Measurements from ENCODE around the gene LMNTD2.
"Not testable (repeated sequence)": the region's sequence is repeated elsewhere in the genome, so short reads cannot be mapped to it uniquely, and the experiment has no call there.

Gene LMNTD2

GRCh38 chr11:587546-587945 is 27.0 kb upstream of the LMNTD2 start:
- DNase-seq = no peak

- no peak for DNase-seq
Measured at GRCh38 chr11:586376-587316, 26.1 kb upstream of the LMNTD2 start.

- no peak for DNase-seq
Measured at GRCh38 chr11:584287-584686, 23.7 kb upstream of the LMNTD2 start.

- DNase-seq = no peak
Measured at GRCh38 chr11:581752-582151, 21.2 kb upstream of the LMNTD2 start.

- no peak for DNase-seq
Measured at GRCh38 chr11:581342-581741, 20.8 kb upstream of the LMNTD2 start.

- no peak for DNase-seq
Measured at GRCh38 chr11:579830-580601, 19.5 kb upstream of the LMNTD2 start.

- DNase-seq = no peak
Measured at GRCh38 chr11:578276-579035, 17.9 kb upstream of the LMNTD2 start.

- no peak for DNase-seq
Measured at GRCh38 chr11:577611-577894, 17.0 kb upstream of the LMNTD2 start.

- DNase-seq = no peak
Measured at GRCh38 chr11:576811-577610, 16.5 kb upstream of the LMNTD2 start.

GRCh38 chr11:575996-576768 is 15.6 kb upstream of the LMNTD2 start, which contains the start of gene PHRF1:
Gene PHRF1, plus strand, starts transcription at chr11:576470. Its CDS starts 5,043 bp downstream, at chr11:581513.
- DNase-seq = peak; percentile 94

GRCh38 chr11:575313-575995 is 14.9 kb upstream of the LMNTD2 start:
- peak; percentile 71 for DNase-seq

GRCh38 chr11:574632-575312 is 14.2 kb upstream of the LMNTD2 start:
- DNase-seq = no peak

- not testable (repeated sequence) for DNase-seq
Measured at GRCh38 chr11:574031-574570, 13.6 kb upstream of the LMNTD2 start.

- no peak for DNase-seq
Measured at GRCh38 chr11:573146-573759, 12.7 kb upstream of the LMNTD2 start.

GRCh38 chr11:571802-572185 is 11.3 kb upstream of the LMNTD2 start:
- DNase-seq = no peak

- DNase-seq = no peak
Measured at GRCh38 chr11:569158-569885, 8.8 kb upstream of the LMNTD2 start.

- DNase-seq = peak; percentile 79
Measured at GRCh38 chr11:568306-569157, 8.0 kb upstream of the LMNTD2 start.
